ENCODE results near the gene HSPA13.
"Not testable (repeated sequence)": the region's sequence is repeated elsewhere in the genome, so short reads cannot be mapped to it uniquely, and the experiment has no call there.

The HSPA13 gene

GRCh38 chr21:14353231-14353630 lies 29.7 kb downstream of the HSPA13 start (continued):
- TF ChIP-seq ZNF423 (tag by site-specific recombination; IDR thresholded peaks at IDR 0.05) (no peak), ZNF426 (tag by site-specific recombination; IDR thresholded peaks at IDR 0.05) (no peak), ZNF510 (tag by site-specific recombination; IDR thresholded peaks at IDR 0.05; ENCODE audit: insufficient replicate concordance) (no peak)

GRCh38 chr21:14327346-14327745 lies 55.6 kb downstream of the HSPA13 start:
- H3K9me3 ChIP-seq (ENCODE audit: control insufficient read depth, insufficient read depth, low read depth, low read length); H3K36me3 ChIP-seq (ENCODE audit: control insufficient read depth in 2 of 2, insufficient read depth in 1 of 2, low read length in 2 of 2); POLR2A ChIA-PET; H3K27ac ChIP-seq (ENCODE audit: extremely low read depth, low read depth, low read length); H3K4me1 ChIP-seq (ENCODE audit: control insufficient read depth, insufficient read depth, low read length); H3K4me3 ChIP-seq (ENCODE audit: low read depth, low read length): not testable (repeated sequence)
- CTCF ChIA-PET, result interaction anchor here (1.0 kb wide), 1 partner anchor 397 kb away, joined by 3 read pairs; no protein-coding TSS in a partner anchor

GRCh38 chr21:14325595-14325994 lies 57.4 kb downstream of the HSPA13 start:
- ChIA-PET CTCF (interaction anchor here (0.5 to 0.7 kb wide), 2 partner anchors 23 to 29 kb away, joined by 3 to 4 read pairs; no protein-coding TSS in a partner anchor), POLR2A (no interaction called here)

More at GRCh38 chr21:14325595-14325994, 57.4 kb downstream of the HSPA13 start:
- no peaks in the 10 kb centered on the region for H3K36me3 ChIP-seq (ENCODE audit: control insufficient read depth in 2 of 2, insufficient read depth in 1 of 2, low read length in 2 of 2)
- H3K4me1 ChIP-seq (ENCODE audit: control insufficient read depth, insufficient read depth, low read length), result no peaks in the 10 kb centered on the region
- TF ChIP-seq ZNF341 (tag by site-specific recombination; IDR thresholded peaks at IDR 0.05; ENCODE audit: low read depth) (no peak), INSM2 (tag by site-specific recombination; IDR thresholded peaks at IDR 0.05) (no peak), ZNF23 (tag by site-specific recombination; IDR thresholded peaks at IDR 0.05; ENCODE audit: borderline replicate concordance) (no peak)
- no peak overlapping the region for H3K27ac ChIP-seq (ENCODE audit: extremely low read depth, low read depth, low read length)
- no peak overlapping the region for H3K4me3 ChIP-seq (ENCODE audit: low read depth, low read length)
- no peaks in the 10 kb centered on the region for H3K9me3 ChIP-seq (ENCODE audit: control insufficient read depth, insufficient read depth, low read depth, low read length)

All from HEK293 (cell line).